NCI-H2227 treated with DMSO at 0.1 percent for 48 hours (cell line): ENCODE results near the gene ZNF474.

Experiments
- DNase-seq: peaks from one replicate; lab custom pipeline; 2025; lab: John Stamatoyannopoulos, UW

The ZNF474 gene

GRCh38 chr5:122153774-122154173 is 24.4 kb downstream of the ZNF474 start:
- DNase-seq = no peak

GRCh38 chr5:122154491-122154890 is 25.1 kb downstream of the ZNF474 start:
- DNase-seq = no peak

- no peak for DNase-seq
Measured at GRCh38 chr5:122154910-122155309, 25.6 kb downstream of the ZNF474 start.

GRCh38 chr5:122155546-122155945 is 26.2 kb downstream of the ZNF474 start:
- DNase-seq = no peak

GRCh38 chr5:122156724-122157325 is 27.5 kb downstream of the ZNF474 start:
- DNase-seq = peak; percentile 46

GRCh38 chr5:122162100-122162638 is 32.8 kb downstream of the ZNF474 start:
- DNase-seq = no peak

- no peak for DNase-seq
Measured at GRCh38 chr5:122163121-122164069, 34.0 kb downstream of the ZNF474 start.

- DNase-seq = no peak
Measured at GRCh38 chr5:122164070-122164435, 34.7 kb downstream of the ZNF474 start.

GRCh38 chr5:122164831-122165558 is 35.6 kb downstream of the ZNF474 start:
- DNase-seq = no peak

GRCh38 chr5:122165559-122166078 is 36.3 kb downstream of the ZNF474 start:
- DNase-seq = no peak

- DNase-seq = no peak
Measured at GRCh38 chr5:122169350-122170103, 40.2 kb downstream of the ZNF474 start.

GRCh38 chr5:122170620-122171019 is 41.3 kb downstream of the ZNF474 start:
- no peak for DNase-seq

GRCh38 chr5:122172207-122172606 is 42.9 kb downstream of the ZNF474 start:
- DNase-seq = no peak

GRCh38 chr5:122173474-122174415 is 44.4 kb downstream of the ZNF474 start:
- DNase-seq = no peak

GRCh38 chr5:122175091-122175490 is 45.7 kb downstream of the ZNF474 start:
- no peak for DNase-seq

GRCh38 chr5:122175852-122176251 is 46.5 kb downstream of the ZNF474 start:
- DNase-seq = no peak

- no peak for DNase-seq
Measured at GRCh38 chr5:122177161-122177560, 47.8 kb downstream of the ZNF474 start.

- no peak for DNase-seq
Measured at GRCh38 chr5:122179701-122180100, 50.4 kb downstream of the ZNF474 start.

- DNase-seq = no peak
Measured at GRCh38 chr5:122180146-122180712, 50.9 kb downstream of the ZNF474 start.
